Fibroblast of villous mesenchyme (primary cell): Measurements from ENCODE around the gene GRIK4. TPM values are rescaled to one million over a fixed set of nuclear protein-coding genes. Genes with fewer than 3 reads are reported as not detected.

ENCODE experiments used
- DNase-seq: peaks from one replicate; pipeline ENCODE4 v3.0.0-alpha.2; 2010; ENCODE audit warnings: low read depth
- H3K4me3 ChIP-seq: 2 replicates; pipeline ENCODE4 v1.5.1; 2011; ENCODE audit warnings: low read depth, mild to moderate bottlenecking, low read length
- total RNA-seq: library from RNA; depleted of rRNA; stranded (reverse); fragments of >200 nt; gene quantifications from 2 replicates; pipeline ENCODE4 v1.2.3, GENCODE V29; 2012
- TF ChIP-seq, protein P1 (sequence below): IDR thresholded peaks from 2 replicates; pipeline ENCODE4 v1.5.1; 2012; ENCODE audit warnings: low read depth, mild to moderate bottlenecking, low read length; ENCODE audit not compliant: insufficient read depth

Gene GRIK4
- total RNA-seq, 1 donor = under 0.01 TPM

DNA sequence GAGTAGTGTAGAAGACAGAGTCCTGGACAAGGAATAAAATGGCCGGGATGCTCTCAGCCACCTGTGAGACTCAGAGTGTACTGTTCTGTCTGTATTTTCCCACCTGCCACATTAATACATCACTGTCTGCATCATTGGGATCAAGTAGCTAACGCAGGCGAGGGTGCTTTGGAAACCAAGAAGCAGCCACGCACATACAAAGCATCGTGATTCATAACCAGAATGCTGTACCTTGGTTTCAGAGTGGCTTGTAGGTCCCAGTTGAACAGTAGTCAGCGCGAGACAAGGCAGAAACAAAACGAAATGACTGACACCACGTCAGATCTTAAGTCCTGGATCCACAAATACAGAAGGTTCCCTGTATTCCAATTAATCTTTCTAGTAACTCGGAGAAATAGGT is 198.3 kb downstream of the GRIK4 start:
- no peak for DNase-seq
- no peak overlapping the region for H3K4me3 ChIP-seq
- TF ChIP-seq, protein P1, sequence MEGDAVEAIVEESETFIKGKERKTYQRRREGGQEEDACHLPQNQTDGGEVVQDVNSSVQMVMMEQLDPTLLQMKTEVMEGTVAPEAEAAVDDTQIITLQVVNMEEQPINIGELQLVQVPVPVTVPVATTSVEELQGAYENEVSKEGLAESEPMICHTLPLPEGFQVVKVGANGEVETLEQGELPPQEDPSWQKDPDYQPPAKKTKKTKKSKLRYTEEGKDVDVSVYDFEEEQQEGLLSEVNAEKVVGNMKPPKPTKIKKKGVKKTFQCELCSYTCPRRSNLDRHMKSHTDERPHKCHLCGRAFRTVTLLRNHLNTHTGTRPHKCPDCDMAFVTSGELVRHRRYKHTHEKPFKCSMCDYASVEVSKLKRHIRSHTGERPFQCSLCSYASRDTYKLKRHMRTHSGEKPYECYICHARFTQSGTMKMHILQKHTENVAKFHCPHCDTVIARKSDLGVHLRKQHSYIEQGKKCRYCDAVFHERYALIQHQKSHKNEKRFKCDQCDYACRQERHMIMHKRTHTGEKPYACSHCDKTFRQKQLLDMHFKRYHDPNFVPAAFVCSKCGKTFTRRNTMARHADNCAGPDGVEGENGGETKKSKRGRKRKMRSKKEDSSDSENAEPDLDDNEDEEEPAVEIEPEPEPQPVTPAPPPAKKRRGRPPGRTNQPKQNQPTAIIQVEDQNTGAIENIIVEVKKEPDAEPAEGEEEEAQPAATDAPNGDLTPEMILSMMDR = no peak

- peak; percentile 95 for DNase-seq
- TF ChIP-seq, protein P1 = no peak
- no peak overlapping the region for H3K4me3 ChIP-seq
Measured at GRCh38 chr11:120710354-120711131, 199.0 kb downstream of the GRIK4 start.

DNA sequence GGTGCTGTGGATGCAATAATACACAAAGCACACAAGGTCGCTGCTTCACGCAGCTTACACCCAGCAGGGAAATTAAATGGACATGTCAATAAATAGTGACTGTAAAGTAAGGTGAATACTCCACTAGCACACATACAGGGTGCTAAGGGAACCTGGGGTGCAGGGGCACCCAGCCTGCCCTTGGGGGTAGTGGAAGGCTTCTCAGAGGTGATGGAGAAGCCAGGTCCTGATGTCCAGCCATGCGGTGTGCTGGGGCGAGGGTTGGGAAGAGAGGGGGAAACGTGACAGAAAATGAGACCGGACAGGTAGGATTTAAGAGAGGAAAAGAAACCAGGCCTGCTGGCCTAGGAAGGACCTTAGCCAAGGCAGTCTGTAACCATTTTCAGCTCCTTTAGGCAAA is 200.5 kb downstream of the GRIK4 start:
- no peak overlapping the region for H3K4me3 ChIP-seq
- TF ChIP-seq, protein P1 = no peak
- DNase-seq = no peak

GRCh38 chr11:120712881-120713280 is 201.3 kb downstream of the GRIK4 start:
- DNase-seq = peak; percentile 12
- TF ChIP-seq, protein P1 = no peak
- no peak overlapping the region for H3K4me3 ChIP-seq

- TF ChIP-seq, protein P1 = no peak
- no peak for DNase-seq
- no peak overlapping the region for H3K4me3 ChIP-seq
Measured at GRCh38 chr11:120713296-120713695, 201.7 kb downstream of the GRIK4 start.

- DNase-seq = peak; percentile 16
- TF ChIP-seq, protein P1 = no peak
Measured at GRCh38 chr11:120714438-120714837, 202.9 kb downstream of the GRIK4 start.

DNA sequence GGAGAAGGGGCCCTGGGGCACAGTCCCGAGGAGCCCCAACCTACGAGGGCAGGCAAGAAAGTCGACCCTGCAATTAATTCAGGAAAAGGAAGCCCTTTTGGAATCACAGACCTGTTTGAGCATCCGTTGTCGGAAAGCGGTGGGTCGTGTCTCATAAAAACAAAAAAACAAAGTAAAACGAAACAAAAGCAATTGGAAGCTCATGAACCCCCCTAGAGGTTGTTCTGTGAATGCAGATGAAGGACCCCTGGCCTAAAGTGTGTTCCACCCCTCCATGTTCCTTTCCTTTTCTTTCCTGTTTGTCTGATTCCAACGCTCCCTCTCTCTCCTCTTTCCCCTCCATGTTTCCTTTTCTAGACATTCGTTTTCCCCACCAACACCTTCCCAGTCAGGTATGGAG is 203.7 kb downstream of the GRIK4 start:
- TF ChIP-seq, protein P1 = peak; percentile 61
- DNase-seq = peak; percentile 19
- peak overlapping the region; percentile 45 for H3K4me3 ChIP-seq

More at GRCh38 chr11:120714438-120714837, 202.9 kb downstream of the GRIK4 start:
- H3K4me3 ChIP-seq = no peak overlapping the region
